K562 (cell line): ENCODE data around the gene ARID5B. TPM values are rescaled to one million over a fixed set of nuclear protein-coding genes. Genes with fewer than 3 reads are reported as not detected.

Experiments used
- CBFB ChIP-seq: sonication (generic); formaldehyde crosslinking; IDR thresholded peaks from 2 replicates; pipeline ENCODE4 v1.4.0; 2020; ENCODE audit warnings: mild to moderate bottlenecking, missing genetic modification reagents
- FOXK2 ChIP-seq, 2 experiments: fragments of 450-650 bp; IDR thresholded peaks in 1 of 2; conservative IDR thresholded peaks in 1 of 2; 2 replicates each; pipeline ENCODE4 v1.6.1; 2016; ENCODE audit warnings: low read depth in 2 of 2, mild to moderate bottlenecking in 1 of 2
- JUN ChIP-seq, 2 experiments: sonication (generic) in 1 of 2; formaldehyde crosslinking in 1 of 2; IDR thresholded peaks; 2 replicates each; pipeline versions ENCODE4 v1.6.1 to v1.8.0; 2012 to 2022; ENCODE audit warnings: borderline replicate concordance in 2 of 2, mild to moderate bottlenecking in 2 of 2, improper control_type of control experiment in 1 of 2, low read depth in 1 of 2, low read length in 1 of 2, missing genetic modification reagents in 1 of 2
- KAT7 ChIP-seq: sonication (generic); formaldehyde crosslinking; IDR thresholded peaks from 2 replicates; pipeline ENCODE4 v1.8.0; 2022; ENCODE audit warnings: missing genetic modification reagents, mild to moderate bottlenecking, borderline replicate concordance
- MBD2 ChIP-seq: sonication (generic); IDR thresholded peaks from 2 replicates; pipeline ENCODE4 v1.6.1; 2016; ENCODE audit warnings: low read depth, borderline replicate concordance
- NONO ChIP-seq, 2 experiments: fragments of 200-400 bp in 1 of 2; fragments of 450-650 bp in 1 of 2; formaldehyde crosslinking in 1 of 2; IDR thresholded peaks; 2 replicates each; pipeline ENCODE4 v1.6.1; 2017; ENCODE audit warnings: low read depth in 2 of 2, mild to moderate bottlenecking in 2 of 2, moderate library complexity in 2 of 2, low read length in 1 of 2
- RBM25 ChIP-seq: fragments of 200-400 bp; formaldehyde crosslinking; IDR thresholded peaks from 2 replicates; pipeline ENCODE4 v1.6.1; 2018; ENCODE audit warnings: low read length, low read depth, moderate library complexity; ENCODE audit not compliant: severe bottlenecking
- TBP ChIP-seq: optimal IDR thresholded peaks from 2 replicates; pipeline ENCODE3; 2011; ENCODE audit warnings: low read depth, low read length, improper control_type of control experiment
- YY1 ChIP-seq, 3 experiments: IDR thresholded peaks; 2 replicates each; pipeline ENCODE4 v1.6.1; 2011; ENCODE audit warnings: low read length in 2 of 3, mild to moderate bottlenecking in 2 of 3, moderate library complexity in 2 of 3, borderline replicate concordance in 1 of 3, control low read depth in 1 of 3, low read depth in 1 of 3; ENCODE audit not compliant: insufficient read depth in 3 of 3, insufficient replicate concordance in 2 of 3, control insufficient read depth in 1 of 3, insufficient read length in 1 of 3; ENCODE audit errors: extremely low read depth in 1 of 3
- polyA plus RNA-seq, 8 experiments: library from polyadenylated mRNA; depleted of rRNA in 4 of 8; stranded (reverse) in 5 of 8; unstranded in 3 of 8; fragments of >200 nt; fragmentation: Nextera tagmentation in 2 of 8; fragmentation: Illumina TruSeq in 1 of 8; extraction: Ambion mirVana in 2 of 8; extraction: Trizol in 1 of 8; gene quantifications; 2 replicates each; pipeline versions ENCODE4 v1.2.1 to v1.2.3, GENCODE V29; 2011 to 2014; ENCODE audit warnings: inconsistent platforms in 1 of 8, missing spikeins in 1 of 8
- total RNA-seq, 7 experiments: library from RNA; depleted of rRNA in 6 of 7; stranded (reverse); fragments of >200 nt in 6 of 7; fragmentation: Illumina TruSeq in 2 of 7; extraction: Trizol in 2 of 7; gene quantifications; 2 replicates each; pipeline versions ENCODE4 v1.2.1 to v1.2.3, GENCODE V29; 2011 to 2021; ENCODE audit warnings: low replicate concordance in 1 of 7
- TF ChIP-seq, protein P1 (sequence below): sonication (generic); formaldehyde crosslinking; IDR thresholded peaks from 2 replicates; pipeline ENCODE4 v1.8.0; 2023; ENCODE audit warnings: missing genetic modification reagents, mild to moderate bottlenecking, borderline replicate concordance
- TF ChIP-seq, protein P2 (sequence below): sonication (generic); formaldehyde crosslinking; IDR thresholded peaks from 2 replicates; pipeline ENCODE4 v1.8.1; 2023; ENCODE audit warnings: mild to moderate bottlenecking, missing genetic modification reagents
- TF ChIP-seq, protein P3 (sequence below): fragments of 450-650 bp; conservative IDR thresholded peaks from 2 replicates; pipeline ENCODE4 v1.6.1; 2016; ENCODE audit warnings: missing genetic modification characterization, low read depth, mild to moderate bottlenecking, control low read depth, missing compliant biosample characterization
- TF ChIP-seq, protein P4 (sequence below), 2 experiments: fragments of 450-650 bp; conservative IDR thresholded peaks; 2 replicates each; pipeline ENCODE4 v1.6.1; 2017; ENCODE audit warnings: mild to moderate bottlenecking in 2 of 2, moderate library complexity in 2 of 2

The ARID5B gene
- total and polyA plus RNA-seq, 9 of the 15 experiments (the other 6 are each of a cell fraction or from before 2014, with no cell fraction given), result 0.48 to 1.6 (median 0.80) TPM

DNA sequence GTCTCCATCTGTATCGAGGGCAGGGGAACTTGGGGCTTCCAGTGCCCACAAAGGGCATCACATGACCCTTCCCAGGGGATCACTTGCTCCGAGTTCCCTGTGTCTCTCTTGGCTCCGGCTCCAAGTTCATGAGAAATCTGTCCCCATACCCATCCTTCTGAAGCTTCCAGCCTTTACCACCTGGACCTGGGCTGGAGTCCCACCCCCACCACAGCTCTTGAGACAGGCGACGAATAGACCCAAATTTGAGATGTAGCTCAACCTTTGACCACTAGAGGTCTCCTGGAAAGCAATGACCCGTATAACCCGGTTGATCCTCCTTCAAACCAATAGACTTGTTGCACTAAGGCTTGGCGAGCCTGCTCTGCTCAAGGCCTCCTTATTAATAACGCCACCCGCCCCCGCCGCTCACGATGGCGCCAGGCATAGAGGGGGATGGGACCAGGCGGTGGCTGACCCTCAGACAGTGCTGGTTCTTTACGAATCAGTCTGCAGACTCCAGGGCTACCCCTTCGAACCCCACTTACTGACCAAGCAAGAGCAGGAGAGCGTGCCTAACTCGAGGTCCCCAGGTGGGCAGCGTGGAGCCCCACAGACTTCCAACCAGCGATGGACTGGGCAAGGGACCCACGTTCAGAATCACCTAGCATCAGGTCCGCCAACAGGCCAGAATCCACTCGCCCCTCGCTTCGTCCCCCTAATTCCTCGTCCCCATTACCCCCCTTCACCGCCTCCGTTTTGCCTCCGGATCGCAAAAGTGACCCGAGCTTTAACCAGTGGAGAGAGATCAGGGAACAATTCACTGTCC is 4.4 kb upstream of the ARID5B start (continued):
- TF ChIP-seq NONO (IDR thresholded peaks at IDR 0.05; ENCODE audit: low read depth in 2 of 2, low read length in 1 of 2) (no peak), MBD2 (no peak), FOXK2 (conservative IDR thresholded peaks at IDR 0.05 in 1 of 2, IDR thresholded peaks at IDR 0.05 in 1 of 2; ENCODE audit: low read depth in 2 of 2) (peak in 1 of 2 experiments; percentile 54; a peak in 1 of 4 replicates), TBP (no peak), YY1 (IDR thresholded peaks at IDR 0.05; ENCODE audit: borderline replicate concordance in 1 of 3, control insufficient read depth in 1 of 3, extremely low read depth in 1 of 3, insufficient read depth in 3 of 3, insufficient read length in 1 of 3, insufficient replicate concordance in 2 of 3, low read depth in 1 of 3, low read length in 2 of 3) (peak in 1 of 3 experiments; percentile 33), CBFB (CRISPR knock-in tag) (peak; percentile 63; the same call in 1 of the 2 replicates), JUN (IDR thresholded peaks at IDR 0.05; ENCODE audit: borderline replicate concordance, low read depth, low read length) (no peak), JUN (CRISPR knock-in tag; IDR thresholded peaks at IDR 0.05; ENCODE audit: borderline replicate concordance) (no peak), RBM25 (no peak), KAT7 (CRISPR knock-in tag) (no peak)
- TF ChIP-seq, protein P1, sequence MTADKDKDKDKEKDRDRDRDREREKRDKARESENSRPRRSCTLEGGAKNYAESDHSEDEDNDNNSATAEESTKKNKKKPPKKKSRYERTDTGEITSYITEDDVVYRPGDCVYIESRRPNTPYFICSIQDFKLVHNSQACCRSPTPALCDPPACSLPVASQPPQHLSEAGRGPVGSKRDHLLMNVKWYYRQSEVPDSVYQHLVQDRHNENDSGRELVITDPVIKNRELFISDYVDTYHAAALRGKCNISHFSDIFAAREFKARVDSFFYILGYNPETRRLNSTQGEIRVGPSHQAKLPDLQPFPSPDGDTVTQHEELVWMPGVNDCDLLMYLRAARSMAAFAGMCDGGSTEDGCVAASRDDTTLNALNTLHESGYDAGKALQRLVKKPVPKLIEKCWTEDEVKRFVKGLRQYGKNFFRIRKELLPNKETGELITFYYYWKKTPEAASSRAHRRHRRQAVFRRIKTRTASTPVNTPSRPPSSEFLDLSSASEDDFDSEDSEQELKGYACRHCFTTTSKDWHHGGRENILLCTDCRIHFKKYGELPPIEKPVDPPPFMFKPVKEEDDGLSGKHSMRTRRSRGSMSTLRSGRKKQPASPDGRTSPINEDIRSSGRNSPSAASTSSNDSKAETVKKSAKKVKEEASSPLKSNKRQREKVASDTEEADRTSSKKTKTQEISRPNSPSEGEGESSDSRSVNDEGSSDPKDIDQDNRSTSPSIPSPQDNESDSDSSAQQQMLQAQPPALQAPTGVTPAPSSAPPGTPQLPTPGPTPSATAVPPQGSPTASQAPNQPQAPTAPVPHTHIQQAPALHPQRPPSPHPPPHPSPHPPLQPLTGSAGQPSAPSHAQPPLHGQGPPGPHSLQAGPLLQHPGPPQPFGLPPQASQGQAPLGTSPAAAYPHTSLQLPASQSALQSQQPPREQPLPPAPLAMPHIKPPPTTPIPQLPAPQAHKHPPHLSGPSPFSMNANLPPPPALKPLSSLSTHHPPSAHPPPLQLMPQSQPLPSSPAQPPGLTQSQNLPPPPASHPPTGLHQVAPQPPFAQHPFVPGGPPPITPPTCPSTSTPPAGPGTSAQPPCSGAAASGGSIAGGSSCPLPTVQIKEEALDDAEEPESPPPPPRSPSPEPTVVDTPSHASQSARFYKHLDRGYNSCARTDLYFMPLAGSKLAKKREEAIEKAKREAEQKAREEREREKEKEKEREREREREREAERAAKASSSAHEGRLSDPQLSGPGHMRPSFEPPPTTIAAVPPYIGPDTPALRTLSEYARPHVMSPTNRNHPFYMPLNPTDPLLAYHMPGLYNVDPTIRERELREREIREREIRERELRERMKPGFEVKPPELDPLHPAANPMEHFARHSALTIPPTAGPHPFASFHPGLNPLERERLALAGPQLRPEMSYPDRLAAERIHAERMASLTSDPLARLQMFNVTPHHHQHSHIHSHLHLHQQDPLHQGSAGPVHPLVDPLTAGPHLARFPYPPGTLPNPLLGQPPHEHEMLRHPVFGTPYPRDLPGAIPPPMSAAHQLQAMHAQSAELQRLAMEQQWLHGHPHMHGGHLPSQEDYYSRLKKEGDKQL (CRISPR knock-in tag), result no peak
- TF ChIP-seq, protein P2, sequence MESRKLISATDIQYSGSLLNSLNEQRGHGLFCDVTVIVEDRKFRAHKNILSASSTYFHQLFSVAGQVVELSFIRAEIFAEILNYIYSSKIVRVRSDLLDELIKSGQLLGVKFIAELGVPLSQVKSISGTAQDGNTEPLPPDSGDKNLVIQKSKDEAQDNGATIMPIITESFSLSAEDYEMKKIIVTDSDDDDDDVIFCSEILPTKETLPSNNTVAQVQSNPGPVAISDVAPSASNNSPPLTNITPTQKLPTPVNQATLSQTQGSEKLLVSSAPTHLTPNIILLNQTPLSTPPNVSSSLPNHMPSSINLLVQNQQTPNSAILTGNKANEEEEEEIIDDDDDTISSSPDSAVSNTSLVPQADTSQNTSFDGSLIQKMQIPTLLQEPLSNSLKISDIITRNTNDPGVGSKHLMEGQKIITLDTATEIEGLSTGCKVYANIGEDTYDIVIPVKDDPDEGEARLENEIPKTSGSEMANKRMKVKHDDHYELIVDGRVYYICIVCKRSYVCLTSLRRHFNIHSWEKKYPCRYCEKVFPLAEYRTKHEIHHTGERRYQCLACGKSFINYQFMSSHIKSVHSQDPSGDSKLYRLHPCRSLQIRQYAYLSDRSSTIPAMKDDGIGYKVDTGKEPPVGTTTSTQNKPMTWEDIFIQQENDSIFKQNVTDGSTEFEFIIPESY (CRISPR knock-in tag), result peak; percentile 91
- TF ChIP-seq, protein P3, sequence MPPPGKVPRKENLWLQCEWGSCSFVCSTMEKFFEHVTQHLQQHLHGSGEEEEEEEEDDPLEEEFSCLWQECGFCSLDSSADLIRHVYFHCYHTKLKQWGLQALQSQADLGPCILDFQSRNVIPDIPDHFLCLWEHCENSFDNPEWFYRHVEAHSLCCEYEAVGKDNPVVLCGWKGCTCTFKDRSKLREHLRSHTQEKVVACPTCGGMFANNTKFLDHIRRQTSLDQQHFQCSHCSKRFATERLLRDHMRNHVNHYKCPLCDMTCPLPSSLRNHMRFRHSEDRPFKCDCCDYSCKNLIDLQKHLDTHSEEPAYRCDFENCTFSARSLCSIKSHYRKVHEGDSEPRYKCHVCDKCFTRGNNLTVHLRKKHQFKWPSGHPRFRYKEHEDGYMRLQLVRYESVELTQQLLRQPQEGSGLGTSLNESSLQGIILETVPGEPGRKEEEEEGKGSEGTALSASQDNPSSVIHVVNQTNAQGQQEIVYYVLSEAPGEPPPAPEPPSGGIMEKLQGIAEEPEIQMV, result no peak
- TF ChIP-seq, protein P4, sequence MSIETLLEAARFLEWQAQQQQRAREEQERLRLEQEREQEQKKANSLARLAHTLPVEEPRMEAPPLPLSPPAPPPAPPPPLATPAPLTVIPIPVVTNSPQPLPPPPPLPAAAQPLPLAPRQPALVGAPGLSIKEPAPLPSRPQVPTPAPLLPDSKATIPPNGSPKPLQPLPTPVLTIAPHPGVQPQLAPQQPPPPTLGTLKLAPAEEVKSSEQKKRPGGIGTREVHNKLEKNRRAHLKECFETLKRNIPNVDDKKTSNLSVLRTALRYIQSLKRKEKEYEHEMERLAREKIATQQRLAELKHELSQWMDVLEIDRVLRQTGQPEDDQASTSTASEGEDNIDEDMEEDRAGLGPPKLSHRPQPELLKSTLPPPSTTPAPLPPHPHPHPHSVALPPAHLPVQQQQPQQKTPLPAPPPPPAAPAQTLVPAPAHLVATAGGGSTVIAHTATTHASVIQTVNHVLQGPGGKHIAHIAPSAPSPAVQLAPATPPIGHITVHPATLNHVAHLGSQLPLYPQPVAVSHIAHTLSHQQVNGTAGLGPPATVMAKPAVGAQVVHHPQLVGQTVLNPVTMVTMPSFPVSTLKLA (conservative IDR thresholded peaks at IDR 0.05), result no peak
